Neural progenitor cell (in vitro differentiated cells): ENCODE data around the gene TNNI3K.

Experiments
- CTCF ChIP-seq: fragments of 200-600 bp; sonication (generic); IDR thresholded peaks from 2 replicates; pipeline ENCODE4 v1.5.1; 2017; ENCODE audit warnings: antibody characterized with exemption, mild to moderate bottlenecking
- EZH2 ChIP-seq: fragments of 200-600 bp; sonication (generic); IDR thresholded peaks from 2 replicates; pipeline ENCODE4 v1.6.1; 2017; ENCODE audit warnings: antibody characterized with exemption, mild to moderate bottlenecking, moderate library complexity
- EZH2phosphoT487 ChIP-seq: fragments of 200-600 bp; sonication (generic); IDR thresholded peaks from 2 replicates; pipeline ENCODE4 v1.6.1; 2017; ENCODE audit warnings: antibody characterized with exemption

DNA sequence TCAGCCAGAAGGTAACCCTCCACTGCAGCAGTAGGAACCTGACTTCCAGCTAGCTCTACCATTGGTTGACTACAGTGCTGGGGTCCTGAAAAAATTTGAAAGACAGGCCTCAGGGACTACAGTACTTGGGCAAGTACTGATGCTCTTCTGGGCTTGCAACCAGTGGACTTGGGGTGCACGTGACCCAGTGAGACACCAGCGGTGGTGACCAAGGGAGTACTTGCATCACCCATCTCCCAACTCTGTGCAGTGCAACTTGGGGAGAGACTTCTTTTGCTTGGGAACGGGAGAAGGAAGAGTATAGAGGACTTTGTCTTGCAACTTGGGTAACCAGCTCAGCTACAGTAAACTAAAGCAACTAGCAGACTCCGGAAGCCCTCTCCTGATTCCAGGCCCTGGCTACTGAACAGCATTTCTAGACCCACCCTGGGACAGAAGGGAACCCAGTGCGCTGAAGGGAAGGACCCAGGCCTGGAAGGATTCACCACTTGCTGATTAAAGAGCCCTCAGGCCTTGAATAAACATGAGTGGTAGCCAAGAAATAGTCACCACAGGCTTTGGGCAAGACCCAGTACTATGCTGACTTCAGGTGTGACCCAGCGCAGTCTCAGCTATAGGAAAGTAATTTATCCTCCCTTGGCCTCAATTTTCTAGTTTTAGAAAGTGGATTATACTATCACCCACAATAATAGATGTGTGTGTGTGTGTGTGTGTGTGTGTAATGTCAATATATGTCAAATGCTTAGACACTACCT is 45.6 kb downstream of the TNNI3K start:
- no peak for TF ChIP-seq EZH2
- TF ChIP-seq CTCF = no peak
- no peak for TF ChIP-seq EZH2phosphoT487
